Glomerular visceral epithelial cell (primary cell): ENCODE results near the gene DENND4C.
A peak's percentile ranks its signal among the peaks of the same experiment; 100 is the strongest.
"Not testable (repeated sequence)": the region's sequence is repeated elsewhere in the genome, so short reads cannot be mapped to it uniquely, and the experiment has no call there.

Experiments
- DNase-seq: peaks from one replicate; pipeline ENCODE4 v3.0.0-alpha.2; 2016; ENCODE audit errors: extremely low spot score

DENND4C gene

DNA sequence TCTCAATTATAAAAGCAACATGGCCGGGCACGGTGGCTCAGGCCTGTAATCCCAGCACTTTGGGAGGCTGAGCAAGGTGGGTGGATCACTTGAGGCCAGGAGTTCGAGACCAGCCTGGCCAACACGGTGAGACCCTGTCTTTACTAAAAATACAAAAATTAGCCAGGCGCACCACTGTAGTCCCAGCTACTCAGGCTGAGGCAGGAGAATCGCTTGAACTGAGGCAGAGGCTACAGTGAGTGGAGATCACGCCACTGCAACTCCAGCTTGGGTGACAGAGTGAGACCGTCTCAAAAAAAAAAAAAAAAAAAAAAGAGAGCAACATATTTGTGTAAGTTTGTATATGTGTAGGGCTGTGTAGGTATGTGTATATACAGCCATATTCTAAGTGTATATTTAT is 142.1 kb downstream of the DENND4C start:
- DNase-seq, result no peak

DNA sequence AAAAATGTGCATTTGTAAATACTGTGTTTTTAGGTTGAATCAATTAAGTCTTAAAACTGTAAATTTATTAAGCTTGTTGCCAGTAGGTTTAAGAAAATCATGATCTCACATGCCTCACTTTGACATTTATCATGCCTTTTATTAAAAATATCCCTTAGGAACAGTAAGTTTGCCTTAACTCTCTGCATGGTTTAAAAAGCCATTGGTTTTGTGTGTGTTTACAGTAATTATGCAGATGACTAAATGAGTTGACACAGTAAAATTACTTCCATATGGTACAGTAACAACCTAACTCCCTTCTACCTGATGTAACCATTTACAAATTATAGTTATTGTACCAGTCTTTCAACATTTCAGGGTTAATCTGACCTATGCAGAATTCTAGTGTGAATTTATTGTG is 143.0 kb downstream of the DENND4C start:
- no peak for DNase-seq

DNA sequence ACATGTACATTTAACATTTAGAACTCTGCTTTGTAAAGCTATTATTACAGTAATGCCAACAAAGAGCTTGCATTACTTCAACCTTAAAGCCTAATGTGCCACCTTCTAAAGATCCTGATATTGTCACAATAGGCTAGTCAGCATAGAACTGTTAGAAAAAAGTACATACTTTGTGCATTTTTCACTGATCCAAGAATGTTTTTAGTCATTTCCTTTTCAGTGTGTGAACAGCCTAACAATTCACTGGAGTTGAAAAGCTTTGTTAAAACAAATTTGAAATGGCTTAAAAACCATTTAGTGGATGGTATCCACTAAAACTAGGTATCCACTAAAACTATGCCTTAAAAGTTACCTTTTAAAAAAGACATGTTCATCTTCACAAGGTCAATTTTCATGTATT is 145.0 kb downstream of the DENND4C start:
- no peak for DNase-seq

DNA sequence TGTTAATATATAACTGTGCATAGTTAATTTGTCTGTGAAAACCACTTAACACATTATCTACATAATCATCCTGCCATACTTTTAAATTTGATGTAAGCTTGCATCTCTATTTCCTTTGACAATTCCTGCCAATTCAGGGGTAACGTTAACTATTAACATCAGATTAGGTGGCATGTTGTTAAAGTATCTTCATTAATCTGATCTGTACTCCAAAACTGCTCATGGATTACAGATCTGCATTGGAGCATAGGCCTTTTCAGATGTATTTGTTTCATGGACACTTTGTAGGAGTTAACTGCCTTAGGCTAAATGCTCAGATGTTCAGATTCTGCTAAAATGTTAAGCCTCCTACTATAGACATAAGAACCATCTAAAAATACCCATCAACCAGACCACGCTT is 146.4 kb downstream of the DENND4C start:
- DNase-seq, result no peak

GRCh38 chr9:19378164-19378563 is 147.7 kb downstream of the DENND4C start:
- DNase-seq, result no peak

DNA sequence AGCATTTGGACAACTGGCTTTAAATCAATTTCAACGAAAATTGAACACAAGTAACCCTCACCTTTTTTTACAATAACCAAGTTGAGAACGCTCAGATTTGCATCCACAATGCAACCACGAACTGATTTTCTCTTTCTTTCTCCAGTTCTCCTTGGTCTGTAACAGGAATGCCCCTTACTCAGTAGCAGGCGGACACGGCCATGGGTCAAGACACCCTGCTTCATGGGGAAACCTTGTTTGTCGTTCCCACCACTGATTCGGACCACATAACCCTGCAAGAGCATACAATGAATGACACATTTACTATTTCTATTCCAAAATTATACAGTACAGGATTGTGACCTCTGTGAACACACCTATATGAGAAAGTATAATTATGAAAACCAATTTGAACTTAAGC is 148.2 kb downstream of the DENND4C start:
- no peak for DNase-seq

GRCh38 chr9:19379283-19379682 is 148.8 kb downstream of the DENND4C start:
- DNase-seq, result no peak

GRCh38 chr9:19379697-19380046 is 149.2 kb downstream of the DENND4C start:
- no peak for DNase-seq

DNA sequence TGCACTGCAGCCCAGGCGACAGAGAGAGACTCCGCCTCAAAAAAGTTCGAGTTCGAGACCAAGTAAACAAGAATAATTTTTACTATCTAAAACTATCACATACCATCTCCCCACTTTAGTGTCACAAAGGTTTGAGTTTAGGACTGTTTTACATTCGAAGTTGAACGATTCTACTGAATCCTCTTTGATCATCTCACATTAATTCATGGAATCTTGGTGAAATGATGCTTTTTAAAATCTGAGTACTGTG is 150.3 kb downstream of the DENND4C start:
- DNase-seq, result no peak

DNA sequence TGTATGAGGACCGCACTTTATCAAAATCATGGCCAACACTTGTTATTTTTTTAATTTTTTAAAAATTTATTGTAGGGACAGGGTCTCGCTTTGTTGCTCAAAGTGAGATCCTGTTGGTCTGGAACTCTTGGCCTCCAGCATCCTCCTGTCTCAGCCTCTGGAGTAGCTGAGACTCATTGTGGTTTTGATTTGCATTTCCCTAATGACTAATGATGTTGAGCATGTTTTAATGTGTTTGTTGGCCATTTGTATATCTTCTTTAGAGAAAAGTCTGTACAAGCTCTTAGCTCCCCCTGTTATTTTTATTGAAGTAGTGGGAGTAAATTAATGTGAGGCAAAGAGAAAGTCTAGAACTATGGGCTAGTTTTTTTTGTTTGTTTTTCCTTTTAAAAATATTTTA is 151.2 kb downstream of the DENND4C start:
- no peak for DNase-seq

DNA sequence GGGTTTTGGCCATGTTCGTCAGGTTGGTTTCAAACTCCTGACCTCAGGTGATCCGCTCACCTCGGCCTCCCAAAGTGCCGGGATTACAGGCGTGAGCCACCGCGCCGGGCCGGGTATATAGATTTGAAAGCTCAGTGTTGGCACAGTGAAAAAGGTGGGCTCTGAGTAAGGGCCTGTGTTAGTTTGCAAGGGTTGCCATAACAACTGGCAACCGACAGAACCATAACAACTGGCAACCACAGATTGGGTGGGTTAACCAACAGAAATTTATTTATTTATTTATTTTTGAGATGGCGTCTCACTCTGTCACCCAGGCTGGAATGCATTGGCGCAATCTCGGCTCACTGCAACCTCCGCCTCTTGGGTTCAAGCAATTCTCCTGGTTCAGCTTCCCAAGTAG is 154.7 kb downstream of the DENND4C start:
- not testable (repeated sequence) for DNase-seq

- no peak for DNase-seq
Measured at GRCh38 chr9:19385786-19386501, 155.5 kb downstream of the DENND4C start.

DNA sequence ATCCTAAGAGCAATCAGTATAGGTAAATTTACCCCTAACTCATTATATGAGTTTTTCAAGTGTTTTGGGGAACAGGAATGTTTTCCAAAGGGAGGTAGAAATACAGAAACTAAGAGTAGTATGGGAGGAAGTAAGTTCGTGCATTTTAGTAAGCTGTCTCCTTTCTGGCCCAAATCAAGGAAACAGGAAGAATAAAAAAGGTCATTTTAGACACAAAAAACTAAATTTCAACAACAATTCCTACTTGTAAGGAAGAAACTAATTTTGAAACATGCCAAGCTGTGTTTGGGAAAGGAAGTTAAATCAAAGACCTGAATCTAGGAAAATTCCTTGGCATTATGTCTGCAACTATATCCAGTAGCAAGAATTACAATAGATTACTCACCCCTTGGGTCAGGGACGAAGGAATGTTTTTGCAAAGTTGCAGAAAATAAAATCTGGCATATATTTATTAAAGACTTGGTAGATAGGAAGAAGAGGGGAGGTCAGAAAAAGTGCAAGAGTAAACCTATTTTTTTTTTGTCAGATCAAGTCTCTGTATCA is 156.1 kb downstream of the DENND4C start:
- no peak for DNase-seq

- no peak for DNase-seq
Measured at GRCh38 chr9:19387317-19387716, 156.8 kb downstream of the DENND4C start.

DNA sequence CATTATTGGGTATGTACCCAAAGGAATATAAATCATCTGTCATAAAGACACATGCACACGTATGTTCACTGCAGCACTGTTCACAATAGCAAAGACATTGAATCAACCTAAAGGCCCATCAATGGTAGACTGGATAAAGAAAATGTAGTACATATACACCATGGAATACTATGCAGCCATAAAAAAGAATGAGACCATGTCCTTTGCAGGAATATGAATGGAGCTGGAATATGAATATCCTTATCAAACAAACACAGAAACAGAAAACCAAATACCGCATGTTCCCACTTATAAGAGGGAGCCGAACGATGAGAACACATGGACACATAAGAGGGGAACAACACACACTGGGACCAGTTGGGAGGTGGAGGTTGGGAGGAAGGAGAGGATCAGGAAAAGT is 159.0 kb downstream of the DENND4C start:
- DNase-seq, result not testable (repeated sequence)

DNA sequence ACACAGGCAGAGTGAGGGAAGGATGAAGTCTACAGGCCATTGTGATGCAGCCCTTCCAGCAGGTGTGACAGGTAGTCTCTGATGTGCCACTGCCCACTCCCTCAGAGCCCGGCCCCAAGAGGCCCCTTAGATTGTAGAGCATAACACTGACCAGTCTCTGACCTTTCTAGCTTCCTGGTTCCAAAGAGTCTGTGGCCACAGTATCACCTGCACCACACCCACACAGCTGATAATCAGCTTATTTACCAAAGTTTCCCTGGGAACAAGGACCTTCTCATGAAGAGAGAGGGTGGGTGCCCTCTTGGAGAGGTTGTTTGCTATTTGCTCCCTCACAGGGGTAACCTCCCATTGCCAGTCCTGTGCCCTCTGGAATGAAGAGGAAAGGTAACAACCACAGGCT is 167.4 kb downstream of the DENND4C start:
- no peak for DNase-seq

DNA sequence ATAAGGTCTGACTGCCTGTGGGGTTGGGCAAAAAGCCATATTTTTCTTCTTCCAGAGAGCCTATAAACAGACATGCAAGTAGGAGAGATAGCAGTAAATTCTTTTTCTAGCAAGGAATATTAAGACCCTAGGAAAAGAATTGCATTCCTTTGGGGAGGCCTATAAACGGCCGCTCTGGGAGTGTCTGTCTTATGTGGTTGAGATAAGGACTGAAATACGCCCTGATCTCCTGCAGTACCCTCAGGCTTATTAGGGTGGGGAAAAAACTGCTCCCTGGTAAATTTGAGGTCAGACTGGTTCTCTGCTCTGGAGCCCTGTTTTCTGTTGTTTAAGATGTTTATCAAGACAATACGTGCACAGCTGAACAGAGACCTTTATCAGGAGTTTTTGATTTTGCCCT is 172.7 kb downstream of the DENND4C start:
- DNase-seq, result not testable (repeated sequence)

DNA sequence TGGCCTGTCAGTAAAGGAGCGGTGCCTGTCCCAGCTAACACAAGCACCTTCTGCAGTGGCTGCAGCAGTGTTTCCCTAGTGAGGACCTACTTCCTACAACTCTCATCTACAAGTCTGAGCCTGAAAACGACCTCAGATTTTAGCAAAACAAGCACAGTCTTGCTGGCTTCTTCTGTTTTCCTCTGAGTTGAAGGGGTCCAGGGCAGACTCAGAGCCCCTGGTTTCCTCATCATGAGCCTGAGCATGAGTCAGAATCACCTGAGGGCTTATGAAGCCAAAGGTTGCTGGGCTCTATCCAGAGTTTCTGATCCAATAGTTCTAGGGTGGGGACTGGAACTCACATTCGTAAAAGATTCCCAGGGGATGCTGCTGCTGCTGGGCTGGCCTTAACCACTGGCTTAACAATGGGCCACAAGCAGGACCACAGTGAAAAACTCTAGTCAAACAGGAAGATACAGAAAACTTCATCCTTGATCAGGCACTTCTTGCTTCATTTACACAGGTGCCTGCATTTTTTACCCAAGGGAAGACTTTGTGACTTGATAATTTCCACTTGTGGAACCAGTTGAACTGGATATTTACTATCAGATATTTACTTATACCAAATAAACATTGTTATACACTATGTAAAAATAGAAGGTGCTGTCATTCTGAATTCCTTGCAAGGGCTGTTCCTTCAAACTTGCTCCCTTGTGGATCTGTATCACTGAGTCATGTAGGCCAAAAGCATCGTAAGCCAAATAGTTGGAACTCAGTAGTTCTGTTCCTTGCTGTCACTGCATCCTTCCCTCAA is 174.0 kb downstream of the DENND4C start:
- no peak for DNase-seq

GRCh38 chr9:19405771-19406170 is 175.3 kb downstream of the DENND4C start:
- no peak for DNase-seq

GRCh38 chr9:19408316-19408692 is 177.8 kb downstream of the DENND4C start:
- no peak for DNase-seq

GRCh38 chr9:19408693-19409400 is 178.4 kb downstream of the DENND4C start, which contains the start of gene ACER2:
ACER2 (plus strand) TSS chr9:19409009; CDS start chr9:19409085, 76 bp downstream.
- DNase-seq, result peak; percentile 95

DNA sequence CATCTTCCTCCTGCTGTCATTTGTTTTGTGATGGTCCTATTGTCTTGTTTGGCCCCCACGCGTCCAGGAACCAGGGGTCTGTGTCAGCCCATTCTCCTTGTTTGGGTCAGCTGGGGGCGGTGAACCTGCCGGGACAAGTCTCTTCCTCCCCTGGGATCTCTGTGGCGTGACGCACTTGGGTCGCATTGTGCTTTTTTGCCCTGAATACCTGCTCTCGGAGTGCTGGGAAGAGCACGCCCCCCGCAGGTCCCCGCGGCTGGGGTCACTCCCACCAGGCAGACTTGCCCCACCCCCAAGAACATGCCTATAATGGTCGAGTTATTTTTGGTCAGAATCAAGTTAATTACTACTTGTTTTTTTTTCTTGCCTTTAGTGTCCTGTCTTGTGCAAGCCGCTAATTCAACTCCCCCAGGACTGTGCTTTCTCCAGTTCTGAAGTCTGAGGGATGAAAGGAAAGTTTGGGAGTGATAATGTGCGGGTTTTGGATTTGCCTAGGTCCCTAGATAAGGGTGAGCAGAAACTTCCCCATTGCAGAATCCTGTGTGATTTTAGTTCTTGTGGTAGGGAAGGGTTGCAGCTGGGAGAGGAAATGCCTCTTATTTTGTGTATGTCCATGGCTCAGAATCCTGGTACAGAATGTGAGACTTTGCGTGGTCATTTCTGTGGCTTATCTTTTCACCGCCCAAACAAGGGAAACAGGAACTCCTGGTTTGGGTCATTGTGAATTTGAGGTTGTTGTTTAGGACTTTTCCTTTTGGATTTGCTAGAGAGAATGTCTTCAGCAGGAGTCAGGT is 179.1 kb downstream of the DENND4C start:
- peak; percentile 51 for DNase-seq
